Activated T-helper 9 cell treated with anti-CD3 and anti-CD28 coated beads, Interleukin-2, amount 50 U/mL, for 16 hours (primary cell): ENCODE data around the gene PRKCB.

Source experiments
- DNase-seq: peaks from one replicate; pipeline ENCODE4 v3.0.0-alpha.2; 2020; ENCODE audit warnings: low read depth

PRKCB gene

GRCh38 chr16:24253192-24253591, 417.4 kb downstream of the PRKCB start:
- peak; percentile 5 for DNase-seq

DNA sequence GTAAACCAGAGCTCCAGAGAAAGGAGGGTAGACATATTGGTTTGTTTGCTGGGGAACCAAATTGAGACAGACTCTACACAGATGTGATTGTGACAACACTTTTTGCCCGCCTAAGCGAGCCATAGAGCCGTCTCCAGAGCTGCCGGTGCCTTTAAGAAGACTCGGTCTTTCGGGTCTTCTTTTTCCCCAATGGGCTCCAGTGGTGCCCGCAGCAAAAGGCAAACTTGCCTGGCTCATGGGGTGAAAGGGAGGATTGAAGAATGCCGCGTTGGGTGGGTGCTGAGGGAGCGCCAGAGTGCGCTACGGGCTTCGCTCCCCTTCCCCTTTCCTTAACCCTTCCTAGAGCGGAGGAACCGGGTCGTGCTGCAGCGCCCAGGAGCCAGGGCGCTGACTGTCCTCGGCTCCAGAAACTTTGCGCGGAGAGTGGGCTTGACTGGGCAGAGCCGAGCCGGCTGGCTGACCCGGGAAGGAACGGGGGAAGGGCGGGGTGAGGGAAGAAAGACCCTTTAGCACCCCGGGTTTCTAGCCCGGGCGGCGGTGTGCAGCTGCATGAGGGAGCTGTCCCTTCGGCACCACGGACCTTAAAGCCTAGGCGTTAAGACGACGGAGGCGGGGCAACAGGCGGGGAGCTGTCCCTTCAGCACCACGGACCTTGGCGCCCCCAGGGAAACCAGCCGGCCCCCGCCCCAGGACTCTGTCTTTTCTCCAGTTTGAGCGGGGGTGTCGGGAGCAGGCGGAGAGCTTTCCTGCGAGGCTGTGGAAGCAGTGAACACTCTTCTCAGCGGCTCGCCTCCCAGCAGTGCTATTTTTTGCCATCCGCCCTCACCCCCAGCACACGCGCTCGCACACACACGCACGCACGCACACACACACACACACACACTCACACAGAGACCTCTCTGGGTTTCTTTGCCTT, 419.9 kb downstream of the PRKCB start, which contains the start of gene CACNG3:
CACNG3 (plus strand) TSS at position 880 of the 916 bp plus-strand sequence. CDS start 420 bp downstream, outside the sequence.
- peak; percentile 4 for DNase-seq

GRCh38 chr16:24257958-24258357, 422.2 kb downstream of the PRKCB start:
- DNase-seq: no peak

GRCh38 chr16:24258791-24259190, 423.0 kb downstream of the PRKCB start:
- no peak for DNase-seq

DNA sequence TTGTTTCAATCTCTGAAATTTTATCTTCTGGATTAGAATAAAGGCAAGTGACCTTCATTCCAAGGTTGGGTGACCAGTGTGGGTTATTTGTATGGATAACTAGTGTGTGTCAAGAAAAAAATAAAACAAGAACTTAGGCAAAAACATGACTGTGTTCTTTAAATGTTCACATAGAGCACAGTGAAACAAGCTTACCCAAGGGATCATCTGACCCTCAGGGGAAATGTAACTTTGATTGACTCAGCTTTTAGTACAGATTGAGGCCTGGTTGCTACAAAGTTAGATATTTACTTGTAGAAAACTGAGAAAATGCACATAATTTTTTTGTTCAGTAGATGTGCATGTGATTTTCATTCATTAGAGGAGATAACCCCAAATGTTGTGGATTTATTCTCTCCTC, 427.0 kb downstream of the PRKCB start:
- no peak for DNase-seq
